Renal cortical epithelial cell (primary cell): ENCODE results near the gene TMEM163. TPM values are rescaled to one million over a fixed set of nuclear protein-coding genes. Genes with fewer than 3 reads are reported as not detected.
"Not testable (repeated sequence)": the region's sequence is repeated elsewhere in the genome, so short reads cannot be mapped to it uniquely, and the experiment has no call there.

ENCODE experiments used
- DNase-seq: peaks from one replicate; pipeline ENCODE4 v3.0.0-alpha.2; 2011; ENCODE audit warnings: low read depth
- total RNA-seq: library from RNA; depleted of rRNA; stranded (reverse); fragments of >200 nt; gene quantifications from 2 replicates; pipeline ENCODE4 v1.2.3, GENCODE V29; 2014

TMEM163 gene
- total RNA-seq, 1 donor from 2014 or later = 6.7 TPM

DNA sequence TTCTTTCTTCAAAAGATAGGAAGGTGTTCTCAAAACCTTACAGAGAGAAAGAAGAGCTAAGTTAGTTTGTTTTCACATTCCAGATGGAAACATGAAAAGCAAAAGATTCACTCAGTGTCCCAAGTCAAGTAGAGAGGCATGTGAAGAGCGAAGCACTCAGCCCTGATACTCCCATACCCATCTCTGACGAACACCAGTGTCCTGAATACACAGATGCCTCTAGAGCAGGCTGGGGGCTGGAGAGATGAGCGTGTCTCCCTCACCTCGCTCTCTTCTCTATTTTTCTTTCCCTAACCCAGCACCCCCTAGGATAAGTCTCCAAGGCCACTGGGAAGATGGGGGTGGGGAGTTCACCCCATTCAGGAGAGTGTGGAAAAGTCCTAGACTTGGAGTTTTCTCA, 227.8 kb downstream of the TMEM163 start:
- no peak for DNase-seq

DNA sequence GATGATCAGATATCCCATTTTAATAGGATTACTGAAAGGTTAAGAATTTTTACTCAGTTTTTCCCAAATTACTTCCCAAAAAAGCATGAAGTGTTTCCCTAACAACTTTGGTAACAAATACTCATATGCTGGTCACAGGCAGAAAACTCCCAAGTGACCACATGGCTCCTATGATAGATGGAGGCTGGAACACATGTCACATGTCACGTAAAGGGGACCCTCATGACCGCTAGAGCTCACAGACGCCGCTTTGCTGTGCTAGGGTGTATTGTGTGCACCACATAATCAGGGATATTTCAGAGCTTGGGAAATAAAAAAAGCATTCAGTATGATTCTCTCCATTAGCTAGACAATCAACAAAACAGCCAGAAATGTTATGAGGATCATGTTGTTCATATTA, 228.2 kb downstream of the TMEM163 start:
- no peak for DNase-seq

DNA sequence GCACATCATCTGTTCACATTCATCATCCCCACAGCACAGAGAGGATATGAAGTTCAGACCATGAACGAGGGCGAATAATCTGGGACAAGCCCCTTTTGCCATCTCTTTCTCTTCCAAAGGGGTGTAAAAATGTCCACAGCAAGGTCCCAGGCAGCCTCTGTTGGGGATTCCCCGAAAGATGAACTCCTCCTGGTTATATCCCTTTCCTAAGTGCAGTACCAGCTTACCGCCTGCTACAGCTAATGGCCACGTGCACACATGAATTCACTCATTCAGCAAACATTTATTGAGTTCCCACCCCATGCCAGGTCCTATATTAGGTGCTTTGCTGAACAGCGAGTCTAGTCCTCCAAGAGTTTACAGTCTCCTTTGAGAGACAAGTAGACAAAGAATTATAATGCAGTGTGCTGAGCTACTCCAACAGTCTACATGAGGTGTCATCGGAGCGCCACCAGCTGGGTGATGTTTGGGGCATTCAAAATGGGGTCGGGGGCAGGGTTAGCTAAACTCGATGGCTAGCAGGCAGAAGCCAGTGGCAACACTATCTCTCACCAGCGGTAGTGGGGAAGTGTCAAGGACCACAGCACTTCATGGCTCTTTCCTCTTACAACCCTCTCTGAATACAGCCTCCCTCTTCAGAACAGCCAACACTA, 228.9 kb downstream of the TMEM163 start:
- DNase-seq = no peak

DNA sequence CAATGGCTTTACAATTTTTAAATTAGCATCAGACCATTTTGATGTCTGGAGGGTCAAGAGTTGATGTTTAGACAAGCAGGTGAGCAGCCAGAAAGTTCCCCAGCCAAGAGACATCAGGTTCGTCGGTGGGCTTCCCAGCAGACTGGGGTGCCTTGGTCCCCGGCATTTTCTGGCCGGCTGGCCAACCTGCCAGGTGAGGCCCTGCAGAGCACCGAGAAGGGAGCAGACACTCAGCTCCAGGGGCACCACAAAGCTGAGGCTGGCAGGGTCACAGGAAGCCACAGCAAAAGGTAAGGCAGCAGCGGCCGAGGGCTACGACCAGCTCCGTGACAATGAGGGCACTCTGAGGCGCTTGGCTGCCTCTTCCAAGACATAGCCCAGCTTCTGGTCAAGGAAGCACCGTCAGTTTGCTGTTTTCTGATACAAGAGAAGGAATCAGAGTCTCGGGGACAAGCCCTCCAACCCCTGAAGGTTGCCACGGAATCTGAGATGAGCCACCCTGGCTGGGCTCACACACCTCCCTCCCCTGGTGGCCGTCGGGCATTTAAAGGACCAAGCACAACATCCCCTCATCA, 235.9 kb downstream of the TMEM163 start:
- DNase-seq = no peak

- no peak for DNase-seq
These were observed 236.6 kb downstream of the TMEM163 start for GRCh38 chr2:134482131-134482723.

DNA sequence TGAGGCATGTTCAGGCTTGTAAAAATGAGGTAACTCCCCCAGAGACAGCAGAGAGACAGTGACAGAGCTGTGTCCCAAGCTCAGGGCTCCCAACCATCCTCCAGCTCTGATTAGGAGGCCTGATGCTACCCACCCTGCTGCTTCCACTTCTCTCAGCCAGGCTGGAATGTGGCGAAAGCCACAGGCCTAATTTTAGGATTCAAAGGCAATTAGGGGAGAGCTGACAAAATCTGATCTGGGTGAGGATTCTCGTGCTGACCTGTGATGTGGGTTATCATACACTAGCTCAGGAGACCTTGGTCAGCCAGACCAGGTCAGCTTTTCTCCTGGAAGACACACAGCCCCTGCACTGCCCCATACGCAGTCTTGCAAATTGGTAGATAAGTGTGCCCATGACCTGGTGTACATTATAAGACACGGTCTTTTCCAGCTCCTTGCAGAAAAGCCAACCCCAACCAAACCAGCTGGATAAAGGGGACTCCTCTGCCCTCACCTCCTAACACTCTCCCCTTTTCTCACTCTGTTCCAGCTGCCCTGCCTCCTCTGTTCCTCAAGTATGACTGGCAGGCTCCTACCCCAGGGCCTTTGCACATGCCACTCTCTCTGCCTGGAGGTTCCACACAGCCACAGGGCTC, 239.0 kb downstream of the TMEM163 start:
- DNase-seq = no peak

DNA sequence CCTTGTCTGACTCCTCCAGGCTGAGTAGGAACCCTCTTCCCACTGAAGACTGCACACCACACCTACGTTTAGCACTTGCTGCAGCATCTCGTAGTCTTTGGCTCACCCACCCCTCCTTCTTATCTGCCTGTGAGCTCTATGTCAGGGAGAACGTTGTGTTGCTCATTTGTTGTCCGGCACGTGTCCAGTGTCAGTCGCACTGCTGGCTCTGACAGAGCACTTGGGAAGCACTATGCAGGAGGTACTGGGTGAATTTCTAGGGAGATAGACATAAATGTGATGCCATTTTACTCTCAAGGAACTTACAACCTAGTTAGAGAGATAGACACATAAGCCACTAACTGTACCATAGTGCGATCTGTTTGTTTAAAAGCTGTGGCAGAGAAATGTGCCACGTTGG, 241.8 kb downstream of the TMEM163 start:
- not testable (repeated sequence) for DNase-seq

DNA sequence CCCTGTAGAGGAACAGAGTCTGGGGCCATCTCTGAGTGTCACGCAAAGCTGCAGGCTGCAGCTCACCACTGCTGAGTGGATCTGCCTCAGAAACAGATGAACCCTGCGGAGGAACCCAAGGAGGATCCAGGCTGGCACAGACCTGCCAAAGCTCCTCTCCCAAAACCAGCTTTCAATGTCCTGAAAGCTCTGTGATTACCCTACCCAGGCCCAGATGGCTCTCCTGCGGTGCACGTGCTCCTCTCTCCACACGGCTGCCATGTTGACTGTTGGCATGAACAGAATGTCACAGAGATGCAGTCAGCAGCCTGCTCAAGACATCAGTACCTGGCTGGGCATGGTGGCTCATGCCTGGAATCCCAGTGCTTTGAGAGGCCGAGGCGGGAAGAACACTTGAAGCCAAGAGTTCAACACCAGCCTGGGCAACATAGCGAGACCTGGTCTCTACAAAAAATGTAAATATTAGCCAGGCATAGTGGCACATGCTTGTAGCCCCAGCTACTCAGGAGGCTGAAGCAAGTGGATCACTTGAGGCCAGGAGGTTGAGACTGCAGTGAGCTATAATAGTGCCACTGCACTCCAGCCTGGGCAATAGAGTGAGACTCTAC, 248.1 kb downstream of the TMEM163 start:
- no peak for DNase-seq

GRCh38 chr2:134469516-134470115, 249.2 kb downstream of the TMEM163 start:
- no peak for DNase-seq

GRCh38 chr2:134468776-134469175, 250.0 kb downstream of the TMEM163 start:
- no peak for DNase-seq

- no peak for DNase-seq
These were observed 250.6 kb downstream of the TMEM163 start for GRCh38 chr2:134468164-134468563.

DNA sequence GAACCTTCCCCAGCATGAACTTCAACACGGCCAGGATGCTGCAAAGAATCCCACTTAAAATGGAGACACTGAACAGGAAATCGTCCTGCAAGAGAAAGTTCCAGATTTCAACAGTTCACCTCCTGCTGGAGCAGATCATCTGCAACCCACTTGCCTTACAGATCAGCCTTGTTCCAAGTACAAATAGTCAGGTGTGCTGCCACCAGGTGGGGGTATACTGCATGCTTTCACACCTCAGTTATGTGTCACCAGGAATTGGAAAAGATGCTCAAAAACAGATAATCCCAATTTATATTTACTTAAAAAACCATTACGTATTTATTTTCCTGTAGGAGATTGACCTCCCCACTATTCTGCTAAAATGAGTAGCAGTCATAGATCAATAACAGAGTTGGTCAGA, 252.7 kb downstream of the TMEM163 start:
- peak; percentile 68 for DNase-seq

GRCh38 chr2:134465228-134466105, 253.3 kb downstream of the TMEM163 start:
- no peak for DNase-seq

DNA sequence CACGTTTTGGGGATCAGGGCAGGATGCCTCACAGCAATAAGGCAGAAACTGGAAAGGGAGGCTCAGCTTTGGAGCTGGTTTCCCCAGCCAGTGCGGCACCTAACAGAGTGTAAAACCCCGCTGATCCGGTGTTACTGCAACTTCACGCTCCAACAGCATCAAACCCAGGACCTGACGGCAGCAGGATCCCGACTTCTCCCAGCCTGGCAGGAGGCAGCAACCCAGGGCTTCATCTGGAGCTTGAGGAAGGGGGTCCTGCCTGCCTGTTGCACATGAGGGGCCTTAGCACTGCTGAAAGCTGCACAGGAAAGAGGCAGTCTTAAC, 255.1 kb downstream of the TMEM163 start:
- no peak for DNase-seq

- no peak for DNase-seq
These were observed 255.8 kb downstream of the TMEM163 start for GRCh38 chr2:134462791-134463698.

DNA sequence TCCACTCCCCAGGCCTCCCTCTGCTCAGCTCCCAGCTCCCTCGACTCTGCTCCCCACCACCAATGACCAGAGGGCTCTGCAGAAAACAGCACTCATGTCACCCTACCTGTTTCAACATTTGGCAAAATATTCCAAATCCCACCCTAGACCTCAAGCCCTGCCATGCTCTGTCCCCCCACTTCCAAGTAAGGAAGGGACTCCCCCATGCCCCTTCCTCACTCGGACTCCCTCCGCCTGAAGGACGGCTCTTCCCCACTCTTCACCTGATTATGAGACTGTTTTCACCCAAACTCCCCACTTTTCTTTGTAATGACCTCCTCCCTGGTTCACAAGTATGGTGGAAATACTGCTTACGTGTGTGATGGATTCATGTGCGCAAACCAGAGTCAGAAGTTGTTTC, 256.5 kb downstream of the TMEM163 start:
- no peak for DNase-seq

GRCh38 chr2:134461511-134461910, 257.3 kb downstream of the TMEM163 start:
- DNase-seq = peak; percentile 70

GRCh38 chr2:134460583-134460998, 258.2 kb downstream of the TMEM163 start:
- DNase-seq = peak; percentile 58

GRCh38 chr2:134459706-134460406, 258.9 kb downstream of the TMEM163 start:
- DNase-seq = no peak

DNA sequence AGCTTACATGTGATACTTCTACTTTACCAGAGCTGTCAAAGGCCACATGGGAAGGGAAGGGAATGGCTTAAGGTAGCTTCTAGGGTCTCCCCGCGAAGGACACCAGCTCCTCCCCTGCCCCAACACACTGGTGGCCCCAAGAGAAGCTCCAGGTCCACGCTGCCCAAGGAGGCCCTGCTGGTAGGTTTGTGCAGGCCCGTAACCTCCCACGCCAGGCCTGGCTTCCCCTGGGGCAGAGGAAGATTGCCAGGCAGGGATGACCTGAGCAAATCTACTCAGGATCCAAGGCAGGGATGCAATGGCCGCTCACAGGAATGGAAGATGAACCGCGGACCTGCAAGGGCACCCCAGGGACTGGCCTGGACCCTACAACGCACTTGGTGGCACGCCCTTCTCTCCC, 259.9 kb downstream of the TMEM163 start:
- DNase-seq = no peak
